Epithelial cell of proximal tubule (primary cell): Measurements from ENCODE around the gene WDR13. TPM values are rescaled to one million over a fixed set of nuclear protein-coding genes. Genes with fewer than 3 reads are reported as not detected.

ENCODE experiments used
- DNase-seq: peaks from one replicate; pipeline ENCODE4 v3.0.0-alpha.2; 2011; ENCODE audit warnings: low read depth
- H3K4me3 ChIP-seq: 2 replicates; pipeline ENCODE4 v1.5.1; 2011; ENCODE audit warnings: low read depth, mild to moderate bottlenecking, low read length
- total RNA-seq: library from RNA; depleted of rRNA; stranded (reverse); fragments of >200 nt; gene quantifications from 2 replicates; pipeline ENCODE4 v1.2.3, GENCODE V29; 2015
- TF ChIP-seq, protein P1 (sequence below): conservative IDR thresholded peaks from 2 replicates; pipeline ENCODE4 v1.5.1; 2012; ENCODE audit warnings: low read depth, mild to moderate bottlenecking, low read length

Gene WDR13
- total RNA-seq, 1 donor from 2014 or later, result 64.9 TPM

DNA sequence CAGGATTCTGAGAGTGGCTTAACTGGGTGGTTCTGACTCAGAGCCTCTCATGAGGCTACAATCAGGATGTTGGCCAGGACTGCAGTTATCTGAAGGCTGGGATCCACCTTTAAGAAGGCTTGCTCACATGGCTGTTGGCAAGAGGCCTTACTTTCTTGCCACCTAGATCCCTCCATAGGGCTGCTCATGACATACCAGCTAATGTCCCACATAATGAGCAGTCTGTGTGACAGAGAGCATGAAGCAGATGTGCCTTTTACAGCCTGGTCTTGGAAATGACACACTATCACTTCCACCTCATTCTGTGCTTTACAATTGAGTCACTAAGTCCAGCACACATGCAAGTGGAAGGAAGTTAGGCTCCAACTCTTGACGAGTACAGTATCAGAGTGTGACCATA, 27.3 kb upstream of the WDR13 start:
- no peak for DNase-seq
- TF ChIP-seq, protein P1, sequence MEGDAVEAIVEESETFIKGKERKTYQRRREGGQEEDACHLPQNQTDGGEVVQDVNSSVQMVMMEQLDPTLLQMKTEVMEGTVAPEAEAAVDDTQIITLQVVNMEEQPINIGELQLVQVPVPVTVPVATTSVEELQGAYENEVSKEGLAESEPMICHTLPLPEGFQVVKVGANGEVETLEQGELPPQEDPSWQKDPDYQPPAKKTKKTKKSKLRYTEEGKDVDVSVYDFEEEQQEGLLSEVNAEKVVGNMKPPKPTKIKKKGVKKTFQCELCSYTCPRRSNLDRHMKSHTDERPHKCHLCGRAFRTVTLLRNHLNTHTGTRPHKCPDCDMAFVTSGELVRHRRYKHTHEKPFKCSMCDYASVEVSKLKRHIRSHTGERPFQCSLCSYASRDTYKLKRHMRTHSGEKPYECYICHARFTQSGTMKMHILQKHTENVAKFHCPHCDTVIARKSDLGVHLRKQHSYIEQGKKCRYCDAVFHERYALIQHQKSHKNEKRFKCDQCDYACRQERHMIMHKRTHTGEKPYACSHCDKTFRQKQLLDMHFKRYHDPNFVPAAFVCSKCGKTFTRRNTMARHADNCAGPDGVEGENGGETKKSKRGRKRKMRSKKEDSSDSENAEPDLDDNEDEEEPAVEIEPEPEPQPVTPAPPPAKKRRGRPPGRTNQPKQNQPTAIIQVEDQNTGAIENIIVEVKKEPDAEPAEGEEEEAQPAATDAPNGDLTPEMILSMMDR, result no peak
- H3K4me3 ChIP-seq, result no peak overlapping the region

DNA sequence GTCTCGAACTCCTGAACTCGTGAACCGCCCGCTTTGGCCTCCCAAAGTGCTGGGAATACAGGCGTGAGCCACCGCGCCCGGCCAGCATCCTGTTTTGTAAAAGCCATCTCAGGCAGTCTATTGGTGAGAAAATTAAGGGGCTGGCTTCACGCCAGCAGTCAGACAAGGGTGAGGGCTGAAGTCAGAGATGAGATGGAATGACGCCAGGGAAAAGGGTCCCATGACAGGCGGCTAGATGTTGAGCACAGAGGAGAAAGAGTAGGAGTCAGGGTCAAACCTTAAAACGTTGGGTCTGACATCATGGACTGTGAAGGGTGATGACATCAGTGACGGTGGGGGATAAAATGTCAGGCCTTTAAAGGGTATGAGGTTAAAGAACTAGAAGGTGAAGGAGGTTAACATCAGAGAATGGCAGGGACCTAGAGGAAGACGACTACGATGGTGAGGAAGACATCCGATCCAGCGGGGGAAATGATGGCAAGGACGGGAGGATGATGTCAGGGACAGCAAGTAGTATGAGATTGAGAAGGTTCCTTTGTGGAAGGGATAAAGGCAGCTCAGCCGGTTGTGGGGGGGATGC, 23.5 kb upstream of the WDR13 start:
- DNase-seq, result no peak
- peak overlapping the region; percentile 74 for H3K4me3 ChIP-seq
- TF ChIP-seq, protein P1, result no peak

DNA sequence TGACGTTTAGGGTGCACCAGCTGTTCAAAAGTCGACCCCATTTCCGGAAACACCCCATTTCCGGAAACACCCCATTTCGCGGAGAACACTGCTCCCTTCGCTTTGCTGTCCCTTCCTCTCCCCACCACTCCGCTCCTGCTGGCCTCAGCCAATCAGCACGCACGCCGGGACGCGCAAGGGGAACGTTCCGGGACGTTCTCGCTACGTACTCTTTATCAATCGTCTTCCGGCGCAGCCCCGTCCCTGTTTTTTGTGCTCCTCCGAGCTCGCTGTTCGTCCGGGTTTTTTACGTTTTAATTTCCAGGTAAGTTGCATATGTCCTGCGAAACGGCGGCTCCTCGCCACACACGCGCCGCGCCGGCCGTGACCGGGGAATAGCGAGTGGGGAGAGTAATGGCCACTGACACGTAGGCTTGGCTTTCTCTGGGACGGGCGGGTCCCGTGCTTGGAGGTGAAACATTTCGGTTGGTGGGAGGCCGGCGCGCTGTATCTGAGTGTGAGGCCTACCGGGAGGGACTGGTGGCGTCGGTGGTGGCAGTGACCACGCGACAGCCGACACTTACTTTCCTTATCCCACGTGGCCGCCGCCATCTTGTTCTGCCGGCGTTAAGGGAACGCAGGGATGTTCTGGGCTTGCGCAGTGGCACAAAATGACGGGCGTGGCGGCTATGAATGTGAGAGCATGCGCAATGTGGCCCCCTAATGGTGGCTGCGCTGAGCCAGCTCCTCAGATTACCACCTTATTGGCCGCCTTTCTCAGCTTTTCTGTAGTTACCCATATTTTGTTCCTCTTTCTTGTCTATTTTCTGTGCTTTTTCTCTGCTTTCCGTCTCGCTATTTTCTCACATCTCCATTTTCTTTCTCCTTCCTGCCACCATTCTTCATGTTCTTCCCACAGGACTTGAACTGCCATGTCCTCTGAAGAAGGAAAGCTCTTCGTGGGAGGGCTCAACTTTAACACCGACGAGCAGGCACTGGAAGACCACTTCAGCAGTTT, 22.7 kb upstream of the WDR13 start, which contains the start of gene RBM3:
TSS of gene RBM3 (plus strand) at position 215 of the 997 bp plus-strand sequence. CDS start at position 912, 697 bp downstream.
- peak within 1 kb of the TSS; percentile 74 for H3K4me3 ChIP-seq
- DNase-seq, result no peak
- TF ChIP-seq, protein P1, result peak; percentile 37

DNA sequence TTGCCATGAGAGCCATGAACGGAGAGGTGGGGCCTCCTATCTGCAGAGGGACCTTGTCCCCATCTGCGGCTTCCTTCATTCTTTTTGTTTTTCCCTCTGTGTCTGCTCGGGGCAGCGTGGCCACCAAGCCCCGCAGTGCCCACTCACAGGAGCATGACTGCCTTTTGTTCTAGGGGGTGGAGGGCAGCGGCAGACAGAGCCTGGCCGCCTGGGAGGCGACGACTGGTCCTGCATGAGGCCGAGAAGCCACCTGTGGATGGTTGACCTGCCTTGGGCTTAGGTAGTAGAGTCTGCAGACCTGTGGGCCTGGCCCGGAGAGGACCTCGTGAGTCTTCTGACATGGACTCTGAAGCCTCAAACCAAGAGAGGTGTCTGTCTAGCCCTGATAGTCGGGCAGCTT, 21.6 kb upstream of the WDR13 start:
- H3K4me3 ChIP-seq, result peak overlapping the region; percentile 74
- TF ChIP-seq, protein P1, result no peak
- DNase-seq, result no peak

DNA sequence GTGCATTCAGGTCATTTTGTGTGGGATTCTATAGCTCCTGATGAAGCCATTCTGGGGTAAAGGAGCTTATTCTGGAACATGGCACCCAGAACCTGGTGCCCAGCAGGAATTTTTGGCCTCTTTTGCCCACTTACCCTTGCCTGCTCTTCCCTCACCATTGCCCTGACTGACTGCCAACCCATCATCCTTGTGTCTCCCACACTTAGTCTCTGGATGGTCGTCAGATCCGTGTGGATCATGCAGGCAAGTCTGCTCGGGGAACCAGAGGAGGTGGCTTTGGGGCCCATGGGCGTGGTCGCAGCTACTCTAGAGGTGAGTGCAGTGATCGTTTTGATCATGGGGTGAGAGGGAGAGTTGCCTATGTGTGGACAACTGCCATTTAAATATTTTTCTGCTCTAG, 21.2 kb upstream of the WDR13 start:
- TF ChIP-seq, protein P1, result no peak
- no peak for DNase-seq
- peak overlapping the region; percentile 74 for H3K4me3 ChIP-seq

DNA sequence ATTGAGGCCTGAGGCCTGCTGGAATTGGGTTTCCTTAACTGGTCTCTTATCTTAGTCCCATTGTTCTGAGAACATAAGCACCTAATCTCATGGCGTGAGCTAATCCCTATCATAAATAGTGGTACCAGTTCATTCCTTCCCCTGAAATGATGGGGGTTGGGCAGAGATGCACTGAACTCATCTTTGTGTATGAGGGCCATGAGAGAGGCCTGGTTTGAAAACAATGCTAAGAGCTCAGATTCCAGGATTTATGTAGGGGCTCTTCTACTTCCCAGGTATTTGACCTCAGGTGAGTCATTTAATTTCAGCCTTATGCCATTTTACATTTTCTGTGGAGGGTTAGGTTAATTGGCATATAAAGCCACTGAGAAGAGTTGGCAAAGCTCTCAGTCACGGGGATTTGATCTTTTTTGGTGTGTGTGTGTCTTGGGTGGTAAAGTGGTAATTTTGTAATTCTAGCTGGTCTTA, 18.6 kb upstream of the WDR13 start:
- TF ChIP-seq, protein P1, result no peak

More for the DNA sequence above, 18.6 kb upstream of the WDR13 start:
- DNase-seq, result no peak
- H3K4me3 ChIP-seq, result no peak overlapping the region
